ENCODE measurements around the gene BMP3. TPM values are rescaled to one million over a fixed set of nuclear protein-coding genes. Genes with fewer than 3 reads are reported as not detected.

Gene BMP3
- total and polyA plus RNA-seq, 2 of the 8 experiments (the other 6 are each of a cell fraction or from before 2014, with no cell fraction given): 0.02 TPM; not detected in 1

- Histone ChIP-seq H4K5ac (ENCODE audit: insufficient read length, low read depth, low read length) (no peak overlapping the region), H4K8ac (ENCODE audit: extremely low read depth, insufficient read depth, low read length) (no peak overlapping the region), H2AK5ac (ENCODE audit: low read depth, low read length) (no peak overlapping the region), H3K23ac (ENCODE audit: insufficient read length) (no peak overlapping the region), H4K91ac (replicated peaks; ENCODE audit: insufficient read length, low read length) (no peak overlapping the region), H3K9me3 (ENCODE audit: insufficient read depth in 2 of 2, low read depth in 1 of 2, low read length in 1 of 2) (peaks cover 0 to 3% of the 10 kb centered on the region in 2 experiments; a peak in 2 of 4 replicates), H3K9ac (replicated peaks in 1 of 4; ENCODE audit: extremely low read depth in 1 of 4, low read depth in 3 of 4, low read length in 3 of 4) (no peak overlapping the region), H3K4me2 (ENCODE audit: insufficient read depth in 1 of 2, low read depth in 2 of 2, low read length in 2 of 2) (no peak overlapping the region), H3K14ac (ENCODE audit: insufficient read length) (no peak overlapping the region), H2BK5ac (ENCODE audit: low read depth, low read length) (no peak overlapping the region), H3K79me2 (ENCODE audit: control insufficient read depth in 1 of 2, insufficient read depth in 2 of 2, low read length in 2 of 2) (no peaks in the 10 kb centered on the region), H3K27me3 (replicated peaks in 1 of 4; ENCODE audit: control insufficient read depth in 3 of 4, extremely low read depth in 1 of 4, insufficient read depth in 3 of 4, low read length in 3 of 4) (no peaks in the 10 kb centered on the region), H3K4me1 (replicated peaks in 1 of 4; ENCODE audit: control insufficient read depth in 3 of 4, insufficient read depth in 4 of 4, low read length in 3 of 4) (no peaks in the 10 kb centered on the region), H3K56ac (replicated peaks; ENCODE audit: insufficient read length, low read depth, low read length) (no peak overlapping the region), H4K20me1 (replicated peaks in 1 of 2; ENCODE audit: control insufficient read depth in 1 of 2, insufficient read depth in 2 of 2, low read length in 2 of 2) (no peaks in the 10 kb centered on the region), H2AFZ (ENCODE audit: low read length) (no peak overlapping the region), H3K23me2 (ENCODE audit: low read depth, low read length) (no peaks in the 10 kb centered on the region), H2BK15ac (ENCODE audit: low read length) (no peak overlapping the region), H2BK120ac (replicated peaks; ENCODE audit: low read depth, low read length) (no peak overlapping the region), H3K79me1 (ENCODE audit: low read depth, low read length) (no peaks in the 10 kb centered on the region), H3K36me3 (ENCODE audit: control insufficient read depth in 2 of 4, insufficient read depth in 4 of 4, low read length in 3 of 4) (no peaks in the 10 kb centered on the region), H3K4me3 (ENCODE audit: extremely low read depth in 1 of 4, insufficient read depth in 2 of 4, low read depth in 3 of 4, low read length in 4 of 4) (no peak overlapping the region), H2BK12ac (ENCODE audit: low read depth, low read length) (no peak overlapping the region), H3K4ac (replicated peaks; ENCODE audit: insufficient read length, low read depth, low read length) (no peak overlapping the region), H3K27ac (ENCODE audit: low read depth, low read length) (no peak overlapping the region), H2BK20ac (ENCODE audit: low read length) (no peak overlapping the region), H3K18ac (ENCODE audit: extremely low read depth, low read length) (no peak overlapping the region)
- no peak for DNase-seq (ENCODE audit: low read depth in 1 of 2, low spot score in 2 of 2)
- no peak for FAIRE-seq
- CTCF ChIA-PET (ENCODE audit: partially characterized antibody): interaction anchor here (0.7 to 1.6 kb wide), 4 partner anchors 14 to 268 kb away, joined by 3 to 8 read pairs (median 3); no protein-coding TSS in a partner anchor
- POLR2A ChIA-PET (ENCODE audit: partially characterized antibody): no interaction called here
- no peak for TF ChIP-seq JUND (IDR thresholded peaks at IDR 0.05; ENCODE audit: low read length)
- TF ChIP-seq NRF1 (IDR thresholded peaks at IDR 0.05; ENCODE audit: low read depth, low read length): no peak
- TF ChIP-seq MAX (IDR thresholded peaks at IDR 0.05): no peak
- TF ChIP-seq HDAC2 (IDR thresholded peaks at IDR 0.05; ENCODE audit: borderline replicate concordance in 1 of 2, low read depth in 2 of 2, low read length in 2 of 2): no peak
- TF ChIP-seq YY1 (IDR thresholded peaks at IDR 0.05; ENCODE audit: low read depth, low read length): no peak
- no peak for TF ChIP-seq KDM4A (IDR thresholded peaks at IDR 0.05; ENCODE audit: low read depth, low read length, severe bottlenecking)
- TF ChIP-seq RAD21 (IDR thresholded peaks at IDR 0.05 in 1 of 2, conservative IDR thresholded peaks at IDR 0.05 in 1 of 2; ENCODE audit: low read depth in 2 of 2, low read length in 2 of 2): no peak
- no peak for TF ChIP-seq CHD1 (IDR thresholded peaks at IDR 0.05; ENCODE audit: low read depth, low read length)
- TF ChIP-seq SP2 (IDR thresholded peaks at IDR 0.05; ENCODE audit: low read length): no peak
These were observed 53.5 kb downstream of the BMP3 start for GRCh38 chr4:81084029-81084428.
